HFF-Myc (cell line): ENCODE results near the gene TSPOAP1.
A peak's percentile ranks its signal among the peaks of the same experiment; 100 is the strongest.

Experiments
- DNase-seq: peaks from one replicate; pipeline ENCODE4 v3.0.0-alpha.2; 2011; ENCODE audit warnings: low read depth; ENCODE audit errors: extremely low read depth
- H3K4me3 ChIP-seq: replicated peaks from 2 replicates; pipeline ENCODE4 v1.5.1; 2011; ENCODE audit warnings: low read depth, mild to moderate bottlenecking, control low read depth, low read length
- CTCF ChIP-seq: IDR thresholded peaks from 2 replicates; pipeline ENCODE4 v1.5.1; 2012; ENCODE audit warnings: mild to moderate bottlenecking, low read depth, low read length, control low read depth; ENCODE audit errors: missing control alignments

Gene TSPOAP1

GRCh38 chr17:58279736-58280479, 48.7 kb downstream of the TSPOAP1 start:
- no peak overlapping the region for H3K4me3 ChIP-seq
- no peak for DNase-seq
- no peak for TF ChIP-seq CTCF

- DNase-seq: no peak
- no peak for TF ChIP-seq CTCF
- H3K4me3 ChIP-seq: no peak overlapping the region
Observed at GRCh38 chr17:58279016-58279711, 49.4 kb downstream of the TSPOAP1 start.

GRCh38 chr17:58278661-58279015, 50.0 kb downstream of the TSPOAP1 start:
- TF ChIP-seq CTCF: no peak
- no peak overlapping the region for H3K4me3 ChIP-seq

GRCh38 chr17:58277802-58278595, 50.6 kb downstream of the TSPOAP1 start:
- no peak for TF ChIP-seq CTCF
- no peak overlapping the region for H3K4me3 ChIP-seq
- no peak for DNase-seq

More at GRCh38 chr17:58278661-58279015, 50.0 kb downstream of the TSPOAP1 start:
- DNase-seq: no peak

GRCh38 chr17:58277107-58277801, 51.3 kb downstream of the TSPOAP1 start:
- no peak overlapping the region for H3K4me3 ChIP-seq
- DNase-seq: no peak
- peak; percentile 39 for TF ChIP-seq CTCF

GRCh38 chr17:58276423-58276822, 52.2 kb downstream of the TSPOAP1 start:
- no peak overlapping the region for H3K4me3 ChIP-seq
- no peak for TF ChIP-seq CTCF
- no peak for DNase-seq
